Breast epithelium (tissue), 4 donors: Measurements from ENCODE around the gene KCTD19. TPM values are rescaled to one million over a fixed set of nuclear protein-coding genes. Genes with fewer than 3 reads are reported as not detected.
A peak's percentile ranks its signal among the peaks of the same experiment; 100 is the strongest.

ENCODE experiments used
- DNase-seq, 2 donors: peaks; one replicate each; pipeline ENCODE4 v3.0.0-alpha.2; 2019; ENCODE audit warnings: low spot score in 2 of 2
- H3K27ac ChIP-seq, 2 donors: fragments of 200-600 bp; sonication (generic) in 1 of 2; one replicate each; pipeline ENCODE4 v1.5.1; 2016 to 2019; ENCODE audit warnings: mild to moderate bottlenecking in 1 of 2
- H3K27me3 ChIP-seq, 2 donors: fragments of 200-600 bp; sonication (generic) in 1 of 2; one replicate each; pipeline versions ENCODE4 v1.5.1 to v1.6.0; 2017 to 2019; ENCODE audit warnings: control low read depth in 1 of 2, mild to moderate bottlenecking in 1 of 2
- H3K36me3 ChIP-seq: fragments of 200-600 bp; one replicate; pipeline ENCODE4 v1.5.1; 2019
- H3K4me1 ChIP-seq, 2 donors: fragments of 200-600 bp; sonication (generic); one replicate each; pipeline ENCODE4 v1.5.1; 2016 to 2019; ENCODE audit warnings: control low read depth in 1 of 2
- H3K4me3 ChIP-seq, 3 donors: fragments of 200-600 bp; sonication (generic); 1 replicate in 2 of 3; 2 replicates in 1 of 3; pipeline ENCODE4 v1.5.1; 2016 to 2019; ENCODE audit warnings: mild to moderate bottlenecking in 3 of 3, moderate library complexity in 2 of 3
- H3K9me3 ChIP-seq, 2 donors: fragments of 200-600 bp; sonication (generic) in 1 of 2; one replicate each; pipeline ENCODE4 v1.5.1; 2016 to 2019; ENCODE audit warnings: control low read depth in 1 of 2
- POLR2A ChIP-seq: fragments of 450-650 bp; IDR thresholded peaks from one replicate; pipeline ENCODE4 v1.6.1; 2016; ENCODE audit warnings: antibody characterized with exemption, mild to moderate bottlenecking, moderate library complexity
- POLR2AphosphoS5 ChIP-seq, 3 donors: sonication (generic); formaldehyde crosslinking; IDR thresholded peaks; one replicate each; pipeline ENCODE4 v1.6.1; 2017; ENCODE audit warnings: antibody characterized with exemption in 3 of 3
- intact Hi-C: fragments of 100-400 bp; cut with DNase I; formaldehyde crosslinking; loops from one replicate; pipeline ENCODE4 v1.15.1; 2023; ENCODE audit warnings: low total_unique reads
- total RNA-seq, 3 donors: library from RNA; depleted of rRNA; stranded (reverse); fragments of >200 nt; gene quantifications; one replicate each; pipeline ENCODE4 v1.1.0, GENCODE V29; 2016
- TF ChIP-seq, protein P1 (sequence below), 3 donors: fragments of 450-650 bp; IDR thresholded peaks; one replicate each; pipeline ENCODE4 v1.5.1; 2016 to 2017; ENCODE audit warnings: antibody characterized with exemption in 3 of 3, mild to moderate bottlenecking in 3 of 3, moderate library complexity in 3 of 3

KCTD19 gene
- total RNA-seq, 3 donors from 2014 or later = 1.0 TPM; not detected in 2

DNA sequence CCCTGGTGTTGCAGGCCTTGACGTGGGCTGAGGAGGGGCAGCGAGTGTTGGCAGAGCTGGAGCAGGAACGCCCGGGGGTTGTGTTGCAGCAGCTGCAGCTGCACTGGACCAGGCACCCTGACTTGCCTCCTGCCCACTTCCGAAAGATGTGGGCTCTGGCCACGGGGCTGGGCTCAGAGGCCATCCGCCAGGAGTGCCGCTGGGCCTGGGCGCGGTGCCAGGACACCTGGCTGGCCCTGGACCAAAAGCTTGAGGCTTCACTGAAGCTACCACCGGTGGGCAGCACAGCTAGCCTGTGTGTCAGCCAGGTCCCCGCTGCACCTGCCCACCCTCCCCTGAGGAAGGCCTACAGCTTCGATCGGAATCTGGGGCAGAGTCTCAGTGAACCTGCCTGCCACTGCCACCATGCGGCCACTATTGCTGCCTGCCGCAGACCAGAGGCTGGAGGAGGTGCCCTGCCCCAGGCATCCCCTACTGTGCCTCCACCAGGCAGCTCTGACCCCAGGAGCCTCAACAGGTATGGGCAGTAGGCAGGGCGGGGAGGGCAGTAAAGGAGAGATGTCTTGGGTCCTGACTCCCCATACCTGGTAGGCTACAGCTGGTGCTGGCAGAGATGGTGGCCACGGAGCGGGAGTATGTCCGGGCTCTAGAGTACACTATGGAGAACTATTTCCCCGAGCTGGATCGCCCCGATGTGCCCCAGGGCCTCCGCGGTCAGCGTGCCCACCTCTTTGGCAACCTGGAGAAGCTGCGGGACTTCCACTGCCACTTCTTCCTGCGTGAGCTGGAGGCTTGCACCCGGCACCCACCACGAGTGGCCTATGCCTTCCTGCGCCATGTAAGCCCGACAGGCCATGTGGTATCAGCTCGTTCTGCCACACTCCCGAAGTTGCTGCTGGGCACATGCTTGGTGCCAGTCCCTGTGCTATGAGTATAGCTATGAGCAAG, 41.6 kb downstream of the KCTD19 start:
- H3K9me3 ChIP-seq = no peaks in the 10 kb centered on the region
- H3K4me3 ChIP-seq = no peak overlapping the region
- H3K36me3 ChIP-seq = no peaks in the 10 kb centered on the region
- intact Hi-C loops = loop anchor here (5.0 kb wide), 1 partner anchor 383 kb away; no protein-coding TSS in a partner anchor
- DNase-seq = peak in 1 of 2 donors; percentile 61
- TF ChIP-seq POLR2A = no peak
- TF ChIP-seq POLR2AphosphoS5 (IDR thresholded peaks at IDR 0.05) = no peak
- TF ChIP-seq, protein P1, sequence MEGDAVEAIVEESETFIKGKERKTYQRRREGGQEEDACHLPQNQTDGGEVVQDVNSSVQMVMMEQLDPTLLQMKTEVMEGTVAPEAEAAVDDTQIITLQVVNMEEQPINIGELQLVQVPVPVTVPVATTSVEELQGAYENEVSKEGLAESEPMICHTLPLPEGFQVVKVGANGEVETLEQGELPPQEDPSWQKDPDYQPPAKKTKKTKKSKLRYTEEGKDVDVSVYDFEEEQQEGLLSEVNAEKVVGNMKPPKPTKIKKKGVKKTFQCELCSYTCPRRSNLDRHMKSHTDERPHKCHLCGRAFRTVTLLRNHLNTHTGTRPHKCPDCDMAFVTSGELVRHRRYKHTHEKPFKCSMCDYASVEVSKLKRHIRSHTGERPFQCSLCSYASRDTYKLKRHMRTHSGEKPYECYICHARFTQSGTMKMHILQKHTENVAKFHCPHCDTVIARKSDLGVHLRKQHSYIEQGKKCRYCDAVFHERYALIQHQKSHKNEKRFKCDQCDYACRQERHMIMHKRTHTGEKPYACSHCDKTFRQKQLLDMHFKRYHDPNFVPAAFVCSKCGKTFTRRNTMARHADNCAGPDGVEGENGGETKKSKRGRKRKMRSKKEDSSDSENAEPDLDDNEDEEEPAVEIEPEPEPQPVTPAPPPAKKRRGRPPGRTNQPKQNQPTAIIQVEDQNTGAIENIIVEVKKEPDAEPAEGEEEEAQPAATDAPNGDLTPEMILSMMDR (IDR thresholded peaks at IDR 0.05) = peak; percentile 25 to 54 (median 33)
- peak overlapping the region in 1 of 2 donors; percentile 17 for H3K27ac ChIP-seq
- no peaks in the 10 kb centered on the region for H3K27me3 ChIP-seq
- peaks cover 0 to 2% of the 10 kb centered on the region in 2 donors for H3K4me1 ChIP-seq

DNA sequence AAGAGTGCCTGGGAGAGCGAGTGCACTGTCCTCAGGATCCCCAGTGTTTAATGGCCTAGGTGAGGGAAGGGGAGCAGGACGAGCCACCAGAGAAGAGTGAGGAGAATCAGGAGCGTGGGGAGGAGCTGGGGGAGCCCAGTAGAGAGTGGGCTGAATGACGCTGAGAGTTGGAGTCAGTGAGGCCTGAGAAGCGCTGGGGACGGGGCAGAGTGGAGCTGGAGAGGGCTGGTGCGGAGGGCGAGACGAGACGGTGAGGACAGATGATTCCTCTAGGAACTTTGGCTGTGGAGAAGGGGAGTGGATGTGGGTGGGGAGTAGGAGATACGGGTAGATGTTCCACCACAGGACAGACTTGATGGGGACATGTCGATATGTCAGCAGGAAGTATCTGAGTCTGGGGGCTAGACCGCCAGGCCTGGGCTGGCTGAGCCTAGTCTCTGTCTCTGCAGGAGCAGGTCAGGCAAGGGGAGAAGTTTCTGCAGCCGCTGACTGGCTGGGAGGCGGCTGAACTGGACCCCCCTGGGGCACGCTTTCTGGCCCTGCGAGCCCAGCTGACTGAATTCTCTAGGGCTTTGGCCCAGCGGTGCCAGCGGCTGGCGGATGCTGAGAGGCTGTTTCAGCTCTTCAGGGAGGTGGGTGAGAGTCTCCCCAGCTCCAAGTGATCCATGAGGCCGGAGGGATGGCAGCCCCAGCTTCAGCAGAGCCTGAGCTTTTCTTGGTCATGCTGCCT, 42.5 kb downstream of the KCTD19 start:
- Histone ChIP-seq H3K4me3 (no peak overlapping the region), H3K27me3 (no peaks in the 10 kb centered on the region), H3K27ac (no peak overlapping the region), H3K36me3 (no peaks in the 10 kb centered on the region), H3K9me3 (no peaks in the 10 kb centered on the region), H3K4me1 (peaks cover 0 to 3% of the 10 kb centered on the region in 2 donors)
- intact Hi-C loops = loop anchor here (5.0 kb wide), 1 partner anchor 382 kb away; no protein-coding TSS in a partner anchor
- no peak for TF ChIP-seq POLR2AphosphoS5 (IDR thresholded peaks at IDR 0.05)
- TF ChIP-seq POLR2A = no peak
- TF ChIP-seq, protein P1 (IDR thresholded peaks at IDR 0.05) = no peak
- DNase-seq = no peak

DNA sequence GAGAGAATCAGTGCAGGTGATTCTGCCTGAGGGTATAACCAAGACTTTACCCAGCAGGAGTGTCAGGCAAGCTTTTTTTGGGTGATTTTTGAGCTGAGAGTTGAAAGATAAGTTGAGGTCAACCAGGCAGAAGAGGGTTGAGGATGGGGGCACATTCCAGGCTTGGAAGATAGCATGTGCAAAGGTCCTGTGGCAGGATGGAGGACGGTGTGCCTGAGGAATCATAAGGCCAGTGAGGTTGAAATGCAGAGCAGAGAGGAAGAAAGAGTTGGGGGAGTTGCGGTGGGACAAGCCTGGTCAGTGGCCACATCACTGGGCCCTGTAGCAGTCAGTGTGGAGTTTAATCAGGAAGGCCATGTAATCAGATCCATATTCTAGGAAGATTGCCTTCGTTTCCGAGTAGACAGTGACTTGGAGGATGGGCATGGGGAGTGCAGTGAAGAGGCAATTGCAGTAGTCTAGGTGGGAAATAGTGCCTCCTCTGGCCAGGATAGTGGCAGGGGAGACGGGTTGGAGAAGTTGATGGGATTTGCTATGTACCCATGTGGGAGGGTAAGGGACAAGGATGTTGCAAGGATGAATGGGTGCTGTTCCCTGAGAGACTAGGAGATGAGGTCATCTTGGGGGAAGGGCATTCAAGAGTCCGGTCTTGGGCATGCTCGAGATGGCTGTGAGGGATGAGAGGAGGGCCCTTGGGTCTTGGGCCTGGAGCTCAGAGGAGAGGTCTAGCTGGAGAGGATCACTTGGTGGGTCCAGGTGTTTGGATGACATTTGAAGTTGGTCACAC, 43.3 kb downstream of the KCTD19 start:
- Histone ChIP-seq H3K27ac (no peak overlapping the region), H3K36me3 (no peaks in the 10 kb centered on the region), H3K27me3 (no peaks in the 10 kb centered on the region), H3K9me3 (no peaks in the 10 kb centered on the region), H3K4me1 (peaks cover 1 to 3% of the 10 kb centered on the region in 2 donors), H3K4me3 (no peak overlapping the region)
- intact Hi-C loops = loop anchor here (5.0 kb wide), 1 partner anchor 381 kb away; no protein-coding TSS in a partner anchor
- no peak for DNase-seq
- TF ChIP-seq POLR2A (no peak), POLR2AphosphoS5 (IDR thresholded peaks at IDR 0.05) (no peak)
- TF ChIP-seq, protein P1 (IDR thresholded peaks at IDR 0.05) = no peak

DNA sequence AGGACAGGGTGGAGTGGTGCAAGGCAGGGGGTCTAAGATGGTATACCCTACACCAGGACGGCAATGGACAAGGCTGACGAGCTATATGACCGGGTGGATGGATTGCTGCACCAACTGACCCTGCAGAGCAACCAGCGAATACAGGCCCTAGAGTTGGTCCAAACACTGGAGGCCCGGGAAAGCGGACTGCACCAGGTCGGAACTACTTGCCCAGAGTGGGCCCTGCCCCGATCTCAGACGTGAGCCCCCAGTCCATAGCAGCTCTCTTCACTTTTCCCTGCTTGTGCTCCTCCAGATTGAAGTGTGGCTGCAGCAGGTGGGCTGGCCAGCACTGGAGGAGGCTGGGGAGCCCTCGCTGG, 44.1 kb downstream of the KCTD19 start:
- no peaks in the 10 kb centered on the region for H3K36me3 ChIP-seq
- TF ChIP-seq POLR2A = no peak
- TF ChIP-seq POLR2AphosphoS5 (IDR thresholded peaks at IDR 0.05) = no peak
- TF ChIP-seq, protein P1 (IDR thresholded peaks at IDR 0.05) = no peak
- DNase-seq = no peak
- H3K9me3 ChIP-seq = no peaks in the 10 kb centered on the region
- intact Hi-C loops = loop anchor here (5.0 kb wide), 1 partner anchor 380 kb away; no protein-coding TSS in a partner anchor
- H3K27me3 ChIP-seq = no peaks in the 10 kb centered on the region
- H3K4me1 ChIP-seq = peaks cover 6 to 8% of the 10 kb centered on the region in 2 donors
- H3K27ac ChIP-seq = no peak overlapping the region
- no peak overlapping the region for H3K4me3 ChIP-seq
